ENCODE measurements around the gene C4A. TPM values are rescaled to one million over a fixed set of nuclear protein-coding genes. Genes with fewer than 3 reads are reported as not detected.
"Not testable (repeated sequence)": the region's sequence is repeated elsewhere in the genome, so short reads cannot be mapped to it uniquely, and the experiment has no call there.

C4A gene
- total RNA-seq, 1 experiment from 2014 or later: 7.0 TPM

- intact Hi-C loops (cut with micrococcal nuclease; ENCODE audit: unreplicated experiment); H3K79me2 ChIP-seq (ENCODE audit: low read depth); H3K36me3 ChIP-seq (ENCODE audit: low read depth): not testable (repeated sequence)
Measured at GRCh38 chr6:31996385-31996784, 14.5 kb downstream of the C4A start.

GRCh38 chr6:32002546-32003268 is 20.9 kb downstream of the C4A start:
- BruUV-seq (replicated peaks); H4K20me1 ChIP-seq (ENCODE audit: insufficient read depth); DNase-seq; intact Hi-C loops (cut with micrococcal nuclease; ENCODE audit: unreplicated experiment); H3K79me2 ChIP-seq (ENCODE audit: low read depth); H2AFZ ChIP-seq; H3K36me3 ChIP-seq (ENCODE audit: low read depth); H3K27me3 ChIP-seq (ENCODE audit: insufficient read depth, low read depth); POLR2A ChIA-PET (ENCODE audit: unreplicated experiment); H3K4me2 ChIP-seq; H3F3A ChIP-seq (ENCODE audit: insufficient read depth, low read depth); CTCF ChIA-PET; H3K27ac ChIP-seq; H3K9me3 ChIP-seq (ENCODE audit: insufficient read depth, low read depth); H3K4me1 ChIP-seq (replicated peaks; ENCODE audit: insufficient read depth); H3K9me2 ChIP-seq (ENCODE audit: insufficient read depth); H3K4me3 ChIP-seq: not testable (repeated sequence)

More at GRCh38 chr6:31996385-31996784, 14.5 kb downstream of the C4A start:
- POLR2A ChIA-PET (ENCODE audit: unreplicated experiment); BruUV-seq (replicated peaks); H3K9me3 ChIP-seq (ENCODE audit: insufficient read depth, low read depth); H3K4me1 ChIP-seq (replicated peaks; ENCODE audit: insufficient read depth); H3K27ac ChIP-seq; H4K20me1 ChIP-seq (ENCODE audit: insufficient read depth); H2AFZ ChIP-seq; DNase-seq; H3F3A ChIP-seq (ENCODE audit: insufficient read depth, low read depth); H3K4me2 ChIP-seq; CTCF ChIA-PET; H3K27me3 ChIP-seq (ENCODE audit: insufficient read depth, low read depth); H3K9me2 ChIP-seq (ENCODE audit: insufficient read depth); H3K4me3 ChIP-seq: not testable (repeated sequence)

GRCh38 chr6:32003301-32003700 is 21.4 kb downstream of the C4A start:
- H3K4me2 ChIP-seq; H3K9me2 ChIP-seq (ENCODE audit: insufficient read depth); H3K36me3 ChIP-seq (ENCODE audit: low read depth); intact Hi-C loops (cut with micrococcal nuclease; ENCODE audit: unreplicated experiment); H3K27me3 ChIP-seq (ENCODE audit: insufficient read depth, low read depth); BruUV-seq (replicated peaks); H3K4me3 ChIP-seq; H3K9me3 ChIP-seq (ENCODE audit: insufficient read depth, low read depth); POLR2A ChIA-PET (ENCODE audit: unreplicated experiment); H2AFZ ChIP-seq; H3F3A ChIP-seq (ENCODE audit: insufficient read depth, low read depth); DNase-seq; H4K20me1 ChIP-seq (ENCODE audit: insufficient read depth); CTCF ChIA-PET; H3K79me2 ChIP-seq (ENCODE audit: low read depth); H3K4me1 ChIP-seq (replicated peaks; ENCODE audit: insufficient read depth); H3K27ac ChIP-seq: not testable (repeated sequence)

GRCh38 chr6:32004393-32004792 is 22.5 kb downstream of the C4A start:
- H3K27me3 ChIP-seq (ENCODE audit: insufficient read depth, low read depth); H3K9me2 ChIP-seq (ENCODE audit: insufficient read depth); H3K9me3 ChIP-seq (ENCODE audit: insufficient read depth, low read depth); H3K79me2 ChIP-seq (ENCODE audit: low read depth); H3F3A ChIP-seq (ENCODE audit: insufficient read depth, low read depth); POLR2A ChIA-PET (ENCODE audit: unreplicated experiment); intact Hi-C loops (cut with micrococcal nuclease; ENCODE audit: unreplicated experiment); H3K4me2 ChIP-seq; DNase-seq; H3K4me1 ChIP-seq (replicated peaks; ENCODE audit: insufficient read depth); CTCF ChIA-PET; H4K20me1 ChIP-seq (ENCODE audit: insufficient read depth); BruUV-seq (replicated peaks); H3K27ac ChIP-seq; H2AFZ ChIP-seq; H3K36me3 ChIP-seq (ENCODE audit: low read depth); H3K4me3 ChIP-seq: not testable (repeated sequence)

- H3K4me3 ChIP-seq; H3K9me2 ChIP-seq (ENCODE audit: insufficient read depth); H3K27me3 ChIP-seq (ENCODE audit: insufficient read depth, low read depth); H3K4me2 ChIP-seq; H4K20me1 ChIP-seq (ENCODE audit: insufficient read depth); BruUV-seq (replicated peaks); POLR2A ChIA-PET (ENCODE audit: unreplicated experiment); intact Hi-C loops (cut with micrococcal nuclease; ENCODE audit: unreplicated experiment); CTCF ChIA-PET; DNase-seq; H3K9me3 ChIP-seq (ENCODE audit: insufficient read depth, low read depth); H3K79me2 ChIP-seq (ENCODE audit: low read depth); H3K27ac ChIP-seq; H2AFZ ChIP-seq; H3K36me3 ChIP-seq (ENCODE audit: low read depth); H3K4me1 ChIP-seq (replicated peaks; ENCODE audit: insufficient read depth); H3F3A ChIP-seq (ENCODE audit: insufficient read depth, low read depth): not testable (repeated sequence)
Measured at GRCh38 chr6:32004864-32005537, 23.1 kb downstream of the C4A start.

- H3K27me3 ChIP-seq (ENCODE audit: insufficient read depth, low read depth); H3F3A ChIP-seq (ENCODE audit: insufficient read depth, low read depth); H3K27ac ChIP-seq; H3K4me3 ChIP-seq; POLR2A ChIA-PET (ENCODE audit: unreplicated experiment); H3K79me2 ChIP-seq (ENCODE audit: low read depth); H3K9me2 ChIP-seq (ENCODE audit: insufficient read depth); intact Hi-C loops (cut with micrococcal nuclease; ENCODE audit: unreplicated experiment); DNase-seq; CTCF ChIA-PET; H3K9me3 ChIP-seq (ENCODE audit: insufficient read depth, low read depth); BruUV-seq (replicated peaks); H4K20me1 ChIP-seq (ENCODE audit: insufficient read depth); H3K36me3 ChIP-seq (ENCODE audit: low read depth); H3K4me1 ChIP-seq (replicated peaks; ENCODE audit: insufficient read depth); H3K4me2 ChIP-seq; H2AFZ ChIP-seq: not testable (repeated sequence)
Measured at GRCh38 chr6:32005538-32005880, 23.7 kb downstream of the C4A start.

- CTCF ChIA-PET: not testable (repeated sequence)
Measured at GRCh38 chr6:32005991-32006529, 24.2 kb downstream of the C4A start.

More at GRCh38 chr6:32005991-32006529, 24.2 kb downstream of the C4A start:
- H2AFZ ChIP-seq; intact Hi-C loops (cut with micrococcal nuclease; ENCODE audit: unreplicated experiment); H3K9me2 ChIP-seq (ENCODE audit: insufficient read depth); H4K20me1 ChIP-seq (ENCODE audit: insufficient read depth); H3K9me3 ChIP-seq (ENCODE audit: insufficient read depth, low read depth); H3K36me3 ChIP-seq (ENCODE audit: low read depth); H3K27me3 ChIP-seq (ENCODE audit: insufficient read depth, low read depth); H3K27ac ChIP-seq; H3F3A ChIP-seq (ENCODE audit: insufficient read depth, low read depth); H3K79me2 ChIP-seq (ENCODE audit: low read depth); BruUV-seq (replicated peaks); DNase-seq; H3K4me1 ChIP-seq (replicated peaks; ENCODE audit: insufficient read depth); H3K4me2 ChIP-seq; POLR2A ChIA-PET (ENCODE audit: unreplicated experiment); H3K4me3 ChIP-seq: not testable (repeated sequence)
